SK-N-MC (cell line): ENCODE measurements around the gene MKLN1.

Experiments used
- EZH2 ChIP-seq: fragments of 200-600 bp; sonication (generic); IDR thresholded peaks from one replicate; pipeline ENCODE4 v1.6.1; 2017; ENCODE audit warnings: antibody characterized with exemption
- FOXP2 ChIP-seq: optimal IDR thresholded peaks from 2 replicates; pipeline ENCODE3; 2011; ENCODE audit warnings: mild to moderate bottlenecking, moderate library complexity; ENCODE audit not compliant: insufficient read depth; ENCODE audit errors: extremely low read length, control extremely low read depth
- POLR2AphosphoS5 ChIP-seq: IDR thresholded peaks from 2 replicates; pipeline ENCODE4 v1.6.1; 2012; ENCODE audit warnings: mild to moderate bottlenecking, low read depth, low read length, borderline replicate concordance

- no peak for TF ChIP-seq POLR2AphosphoS5
- no peak for TF ChIP-seq EZH2
- TF ChIP-seq FOXP2 = no peak
Measured at GRCh38 chr7:131537571-131537978, 209.9 kb downstream of the MKLN1 start.
